Measurements from ENCODE around the gene EDAR. TPM values are rescaled to one million over a fixed set of nuclear protein-coding genes. Genes with fewer than 3 reads are reported as not detected.

Gene EDAR
- total and polyA plus RNA-seq, 2 of the 8 experiments (the other 6 are each of a cell fraction or from before 2014, with no cell fraction given), result not detected

DNA sequence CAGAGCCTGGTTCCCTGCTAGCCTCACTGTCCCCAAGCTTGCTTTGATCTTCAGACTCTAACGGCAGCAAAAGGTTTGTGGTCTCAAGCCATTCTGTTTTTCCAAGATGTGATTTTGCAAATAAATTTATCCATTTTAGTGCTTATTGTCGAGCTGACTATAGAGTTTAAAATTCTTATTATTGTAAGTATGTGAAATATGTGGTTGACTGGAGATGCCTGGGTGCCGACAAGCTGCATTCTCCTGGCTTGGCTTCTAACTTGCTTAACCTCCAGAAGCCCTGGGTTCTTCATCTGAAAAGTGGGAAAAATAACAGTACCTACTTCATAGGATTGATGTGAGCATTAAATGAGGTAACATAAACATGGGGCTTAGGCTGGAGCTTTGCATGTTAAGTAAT, 9.9 kb upstream of the EDAR start:
- H3K36me3 ChIP-seq (ENCODE audit: control insufficient read depth in 2 of 4, insufficient read depth in 4 of 4, low read length in 3 of 4), result no peaks in the 10 kb centered on the region
- H3K4me1 ChIP-seq (replicated peaks in 1 of 4; ENCODE audit: control insufficient read depth in 3 of 4, insufficient read depth in 4 of 4, low read length in 3 of 4), result no peaks in the 10 kb centered on the region
- CTCF ChIA-PET (ENCODE audit: partially characterized antibody), result interaction anchor here (1.3 to 2.1 kb wide), 6 partner anchors 9 to 145 kb away, joined by 3 to 11 read pairs (median 4); partner anchors contain the start of gene EDAR
- no peaks in the 10 kb centered on the region for H3K79me1 ChIP-seq (ENCODE audit: low read depth, low read length)
- 0 out of 4 replicates have a peak, but pooled peaks cover 0 to 2% of the 10 kb centered on the region in 2 experiments for H3K9me3 ChIP-seq (ENCODE audit: insufficient read depth in 2 of 2, low read depth in 1 of 2, low read length in 1 of 2)
- H3K23ac ChIP-seq (ENCODE audit: insufficient read length), result no peak overlapping the region
- no peaks in the 10 kb centered on the region for H3K79me2 ChIP-seq (ENCODE audit: control insufficient read depth in 1 of 2, insufficient read depth in 2 of 2, low read length in 2 of 2)
- no peak overlapping the region for H2BK20ac ChIP-seq (ENCODE audit: low read length)
- H2AK5ac ChIP-seq (ENCODE audit: low read depth, low read length), result no peak overlapping the region
- no peak overlapping the region for H3K4me2 ChIP-seq (ENCODE audit: insufficient read depth in 1 of 2, low read depth in 2 of 2, low read length in 2 of 2)
- POLR2A ChIA-PET (ENCODE audit: partially characterized antibody), result no interaction called here
- no peaks in the 10 kb centered on the region for H4K20me1 ChIP-seq (replicated peaks in 1 of 2; ENCODE audit: control insufficient read depth in 1 of 2, insufficient read depth in 2 of 2, low read length in 2 of 2)
- 92% methylated on average over 3 of the region's 3 CpGs; no CpG with 5 or more reads in 1 of the 2 experiments for WGBS, 2 experiments (ENCODE audit: extremely low coverage in 1 of 2, insufficient coverage in 1 of 2, insufficient read length in 1 of 2, insufficient replicate concordance in 2 of 2, low coverage in 1 of 2, low lambda C conversion rate in 2 of 2, missing lambda C conversion rate in 1 of 2)
- no peak overlapping the region for H2BK15ac ChIP-seq (ENCODE audit: low read length)
- H4K91ac ChIP-seq (replicated peaks; ENCODE audit: insufficient read length, low read length), result no peak overlapping the region
- H2AFZ ChIP-seq (ENCODE audit: low read length), result no peak overlapping the region
- no peak overlapping the region for H4K5ac ChIP-seq (ENCODE audit: insufficient read length, low read depth, low read length)
- no peak overlapping the region for H2BK5ac ChIP-seq (ENCODE audit: low read depth, low read length)
- no peaks in the 10 kb centered on the region for H3K23me2 ChIP-seq (ENCODE audit: low read depth, low read length)
- H2BK12ac ChIP-seq (ENCODE audit: low read depth, low read length), result no peak overlapping the region
- no peak overlapping the region for H3K9ac ChIP-seq (replicated peaks in 1 of 4; ENCODE audit: extremely low read depth in 1 of 4, low read depth in 3 of 4, low read length in 3 of 4)
- no peak for FAIRE-seq
- H3K56ac ChIP-seq (replicated peaks; ENCODE audit: insufficient read length, low read depth, low read length), result no peak overlapping the region
- no peak overlapping the region for H3K4me3 ChIP-seq (ENCODE audit: extremely low read depth in 1 of 4, insufficient read depth in 2 of 4, low read depth in 3 of 4, low read length in 4 of 4)
- no peak overlapping the region for H3K18ac ChIP-seq (ENCODE audit: extremely low read depth, low read length)
- H3K14ac ChIP-seq (ENCODE audit: insufficient read length), result no peak overlapping the region
- no peak overlapping the region for H4K8ac ChIP-seq (ENCODE audit: extremely low read depth, insufficient read depth, low read length)
- no peak overlapping the region for H3K4ac ChIP-seq (replicated peaks; ENCODE audit: insufficient read length, low read depth, low read length)
- H2BK120ac ChIP-seq (replicated peaks; ENCODE audit: low read depth, low read length), result no peak overlapping the region
- H3K27me3 ChIP-seq (replicated peaks in 1 of 4; ENCODE audit: control insufficient read depth in 3 of 4, extremely low read depth in 1 of 4, insufficient read depth in 3 of 4, low read length in 3 of 4), result no peaks in the 10 kb centered on the region; a peak in 1 of 7 replicates
- no peak overlapping the region for H3K27ac ChIP-seq (ENCODE audit: low read depth, low read length)
- no peak for DNase-seq (ENCODE audit: low read depth in 1 of 2, low spot score in 2 of 2)
- TF ChIP-seq TEAD4 (IDR thresholded peaks at IDR 0.05; ENCODE audit: low read depth, low read length) (no peak), MAFK (IDR thresholded peaks at IDR 0.05; ENCODE audit: low read depth, low read length) (no peak), CHD2 (IDR thresholded peaks at IDR 0.05; ENCODE audit: low read length) (no peak), KDM5A (IDR thresholded peaks at IDR 0.05; ENCODE audit: low read length) (no peak)

Data from H1 (cell line).